Endothelial cell of umbilical vein (primary cell): ENCODE results near the gene RPS21. TPM values are rescaled to one million over a fixed set of nuclear protein-coding genes. Genes with fewer than 3 reads are reported as not detected.

Experiments
- BruUV-seq: library from RNA; stranded (reverse); fragments of 400-500 nt; replicated peaks from 2 replicates; lab custom pipeline; 2021; lab: Mats Ljungman, UMichigan
- CTCF ChIA-PET: fragments of 300-600, 350-600 bp; sonication (Branson Sonifier 250); formaldehyde crosslinking; loops from one replicate; lab custom pipeline; 2021; ENCODE audit warnings: antibody characterized with exemption, inconsistent platforms; lab: Charles Lee
- POLR2A ChIA-PET: fragments of 300-600, 350-600 bp; sonication (Branson Sonifier 250); formaldehyde crosslinking; loops from one replicate; lab custom pipeline; 2021; ENCODE audit warnings: antibody characterized with exemption, inconsistent platforms; lab: Charles Lee
- DNase-seq: peaks from one replicate; pipeline ENCODE4 v3.0.0-alpha.2; 2011; ENCODE audit warnings: low read depth, low spot score
- FAIRE-seq: peaks from 2 replicates; lab custom pipeline; 2011; peaks lifted over from hg19 to GRCh38; lab: Jason Lieb, UNC
- H2AFZ ChIP-seq: 2 replicates; pipeline ENCODE4 v1.6.0; 2012; ENCODE audit warnings: low read depth, low read length, control low read depth, inconsistent platforms
- H3K27ac ChIP-seq: 2 replicates; pipeline ENCODE4 v1.5.1; 2011; ENCODE audit warnings: low read depth, mild to moderate bottlenecking, control low read depth, low read length, moderate library complexity; ENCODE audit not compliant: insufficient read depth
- H3K27me3 ChIP-seq, 2 experiments: 2 replicates each; pipeline versions ENCODE4 v1.6.0 to v1.6.1; 2011; ENCODE audit warnings: low read length in 2 of 2, mixed read lengths in 1 of 2; ENCODE audit not compliant: control insufficient read depth in 2 of 2, insufficient read depth in 2 of 2
- H3K36me3 ChIP-seq, 2 experiments: 2 replicates in 1 of 2; 3 replicates in 1 of 2; pipeline ENCODE4 v1.5.1; 2011; ENCODE audit warnings: low read length in 2 of 2, mild to moderate bottlenecking in 1 of 2, moderate library complexity in 1 of 2; ENCODE audit not compliant: control insufficient read depth in 2 of 2, insufficient read depth in 2 of 2; ENCODE audit errors: extremely low read depth in 1 of 2
- H3K4me1 ChIP-seq: 3 replicates; pipeline ENCODE4 v1.5.1; 2011; ENCODE audit warnings: mild to moderate bottlenecking, low read length; ENCODE audit not compliant: control insufficient read depth, insufficient read depth; ENCODE audit errors: extremely low read depth
- H3K4me2 ChIP-seq: 2 replicates; pipeline ENCODE4 v1.6.1; 2011; ENCODE audit warnings: low read length, control low read depth, mixed read lengths; ENCODE audit not compliant: insufficient read depth
- H3K4me3 ChIP-seq, 3 experiments: fragments of 200-600 bp in 1 of 3; sonication (generic), shearing (Covaris generic) in 1 of 3; replicated peaks in 1 of 3; 2 replicates each; pipeline ENCODE4 v1.5.1; 2011 to 2016; ENCODE audit warnings: control low read depth in 3 of 3, low read length in 3 of 3, mild to moderate bottlenecking in 2 of 3, inconsistent platforms in 1 of 3, low read depth in 1 of 3, moderate library complexity in 1 of 3; ENCODE audit not compliant: insufficient read depth in 1 of 3
- H3K79me2 ChIP-seq: 2 replicates; pipeline ENCODE4 v1.6.0; 2012; ENCODE audit warnings: low read length, inconsistent platforms; ENCODE audit not compliant: control insufficient read depth, insufficient read depth
- H3K9ac ChIP-seq: replicated peaks from 2 replicates; pipeline ENCODE3; 2011; ENCODE audit warnings: low read length, control low read depth; ENCODE audit not compliant: insufficient read depth; ENCODE audit errors: extremely low read depth
- H3K9me1 ChIP-seq: replicated peaks from 3 replicates; pipeline ENCODE4 v1.6.0; 2011; ENCODE audit warnings: mild to moderate bottlenecking, low read length; ENCODE audit not compliant: control insufficient read depth, insufficient read depth; ENCODE audit errors: extremely low read depth
- H3K9me3 ChIP-seq: replicated peaks from 2 replicates; pipeline ENCODE4 v1.5.1; 2012; ENCODE audit warnings: low read length, inconsistent platforms; ENCODE audit not compliant: control insufficient read depth, insufficient read depth
- H4K20me1 ChIP-seq: replicated peaks from 2 replicates; pipeline ENCODE3; 2011; ENCODE audit warnings: mild to moderate bottlenecking, low read length; ENCODE audit not compliant: control insufficient read depth, insufficient read depth; ENCODE audit errors: extremely low read depth
- EZH2 ChIP-seq: IDR thresholded peaks from 2 replicates; pipeline ENCODE4 v1.6.1; 2012; ENCODE audit warnings: borderline replicate concordance, low read depth, mild to moderate bottlenecking, moderate library complexity, low read length, inconsistent platforms; ENCODE audit not compliant: severe bottlenecking
- FOS ChIP-seq: IDR thresholded peaks from 2 replicates; pipeline ENCODE4 v1.6.1; 2011; ENCODE audit warnings: mild to moderate bottlenecking, low read length, moderate library complexity, borderline replicate concordance; ENCODE audit not compliant: insufficient read depth
- GATA2 ChIP-seq: IDR thresholded peaks from 2 replicates; pipeline ENCODE4 v1.7.0; 2011; ENCODE audit warnings: low read depth, mild to moderate bottlenecking, moderate library complexity, mixed read lengths, low read length; ENCODE audit not compliant: insufficient read length, insufficient read depth
- JUN ChIP-seq: IDR thresholded peaks from 2 replicates; pipeline ENCODE4 v1.6.1; 2011; ENCODE audit warnings: borderline replicate concordance, low read depth; ENCODE audit not compliant: insufficient read length, insufficient read depth
- MAX ChIP-seq: IDR thresholded peaks from 2 replicates; pipeline ENCODE4 v1.6.1; 2011; ENCODE audit not compliant: insufficient read depth, insufficient read length
- MYC ChIP-seq: IDR thresholded peaks from one replicate; pipeline ENCODE4 v1.6.1; 2011; ENCODE audit warnings: mild to moderate bottlenecking, low read depth, low read length
- POLR2A ChIP-seq: IDR thresholded peaks from 2 replicates; pipeline ENCODE4 v1.6.1; 2012; ENCODE audit warnings: low read depth, mild to moderate bottlenecking, control low read depth, low read length
- POLR2AphosphoS5 ChIP-seq: IDR thresholded peaks from 2 replicates; pipeline ENCODE4 v1.6.1; 2012; ENCODE audit warnings: low read depth, mild to moderate bottlenecking, control low read depth, low read length, moderate library complexity; ENCODE audit not compliant: insufficient read depth
- dilution Hi-C: fragments of 300-500 bp; cut with MboI; formaldehyde crosslinking; loops from one replicate; pipeline ENCODE4 v1.15.0; 2019; ENCODE audit warnings: low sequenced_read_pairs; ENCODE audit not compliant: extremely low pct_ligation_motif_present
- intact Hi-C: fragments of 100-400 bp; cut with micrococcal nuclease; formaldehyde crosslinking; loops from one replicate; pipeline ENCODE4 v1.10.0; 2022
- polyA plus RNA-seq, 4 experiments: library from polyadenylated mRNA; depleted of rRNA in 3 of 4; stranded (reverse) in 3 of 4; unstranded in 1 of 4; fragments of >200 nt; gene quantifications; 2 replicates each; pipeline versions ENCODE4 v1.2.1 to v1.2.3, GENCODE V29; 2011 to 2012; ENCODE audit warnings: missing spikeins in 1 of 4
- total RNA-seq: library from RNA; stranded (reverse); gene quantifications from 2 replicates; pipeline ENCODE4 v1.2.3, GENCODE V29; 2021
- TF ChIP-seq, protein P1 (sequence below), 2 donors: IDR thresholded peaks; 1 replicate in 1 of 2; 2 replicates in 1 of 2; pipeline ENCODE4 v1.5.1; 2011; ENCODE audit warnings: low read length in 2 of 2, mild to moderate bottlenecking in 2 of 2, moderate library complexity in 2 of 2, control low read depth in 1 of 2, inconsistent platforms in 1 of 2, low read depth in 1 of 2; ENCODE audit not compliant: insufficient read depth in 1 of 2; ENCODE audit errors: extremely low read depth in 1 of 2

The RPS21 gene
- total and polyA plus RNA-seq, 2 donors (not counting 3 experiments of a cell fraction or from before 2014, with no cell fraction given) = 1,644 to 7,710 TPM

DNA sequence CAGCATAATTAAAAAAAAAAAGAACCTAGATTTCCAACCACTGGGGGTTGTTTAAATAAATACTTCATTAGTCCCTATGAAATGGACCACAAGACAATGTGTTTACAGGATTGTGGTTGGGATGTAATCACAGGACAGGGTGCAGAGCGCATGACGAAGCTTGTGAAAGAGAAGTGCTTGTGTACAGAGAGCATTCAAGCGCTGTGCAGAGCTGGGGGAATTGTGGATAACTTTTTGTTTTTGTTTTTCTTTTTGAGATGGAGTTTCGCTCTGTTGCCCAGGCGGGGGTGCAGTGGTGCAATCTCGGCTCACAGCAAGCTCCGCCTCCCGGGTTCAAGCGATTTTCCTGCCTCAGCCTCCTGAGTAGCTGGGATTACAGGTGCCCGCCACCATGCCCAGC, 42.1 kb upstream of the RPS21 start:
- no TSS peak for BruUV-seq
- Histone ChIP-seq H4K20me1 (no peaks in the 10 kb centered on the region), H3K27me3 (no peaks in the 10 kb centered on the region), H3K4me3 (no peak overlapping the region), H3K79me2 (peaks cover 5% of the 10 kb centered on the region), H3K4me2 (no peak overlapping the region), H3K36me3 (peaks cover 4 to 20% of the 10 kb centered on the region in 2 experiments), H3K27ac (no peak overlapping the region), H3K9me1 (no peaks in the 10 kb centered on the region), H3K4me1 (no peaks in the 10 kb centered on the region), H2AFZ (no peak overlapping the region), H3K9ac (no peak overlapping the region), H3K9me3 (no peaks in the 10 kb centered on the region)
- intact Hi-C loops (loop anchor here (5.0 kb wide), 1 partner anchor 38 kb away; no protein-coding TSS in a partner anchor), dilution Hi-C loops (no loop called here)
- ChIA-PET POLR2A (no interaction called here), CTCF (interaction anchor here (0.6 to 1.7 kb wide), 2 partner anchors 31 to 35 kb away, joined by 3 to 5 read pairs; no protein-coding TSS in a partner anchor)
- FAIRE-seq = no peak
- TF ChIP-seq JUN (no peak), FOS (no peak), POLR2AphosphoS5 (no peak), MAX (no peak), EZH2 (no peak), MYC (no peak), GATA2 (no peak), POLR2A (no peak)
- TF ChIP-seq, protein P1, sequence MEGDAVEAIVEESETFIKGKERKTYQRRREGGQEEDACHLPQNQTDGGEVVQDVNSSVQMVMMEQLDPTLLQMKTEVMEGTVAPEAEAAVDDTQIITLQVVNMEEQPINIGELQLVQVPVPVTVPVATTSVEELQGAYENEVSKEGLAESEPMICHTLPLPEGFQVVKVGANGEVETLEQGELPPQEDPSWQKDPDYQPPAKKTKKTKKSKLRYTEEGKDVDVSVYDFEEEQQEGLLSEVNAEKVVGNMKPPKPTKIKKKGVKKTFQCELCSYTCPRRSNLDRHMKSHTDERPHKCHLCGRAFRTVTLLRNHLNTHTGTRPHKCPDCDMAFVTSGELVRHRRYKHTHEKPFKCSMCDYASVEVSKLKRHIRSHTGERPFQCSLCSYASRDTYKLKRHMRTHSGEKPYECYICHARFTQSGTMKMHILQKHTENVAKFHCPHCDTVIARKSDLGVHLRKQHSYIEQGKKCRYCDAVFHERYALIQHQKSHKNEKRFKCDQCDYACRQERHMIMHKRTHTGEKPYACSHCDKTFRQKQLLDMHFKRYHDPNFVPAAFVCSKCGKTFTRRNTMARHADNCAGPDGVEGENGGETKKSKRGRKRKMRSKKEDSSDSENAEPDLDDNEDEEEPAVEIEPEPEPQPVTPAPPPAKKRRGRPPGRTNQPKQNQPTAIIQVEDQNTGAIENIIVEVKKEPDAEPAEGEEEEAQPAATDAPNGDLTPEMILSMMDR (IDR thresholded peaks at IDR 0.05; ENCODE audit: extremely low read depth in 1 of 2, insufficient read depth in 1 of 2, low read depth in 1 of 2, low read length in 2 of 2) = no peak
- no peak for DNase-seq
